Large intestine (tissue), 3 donors: ENCODE measurements around the gene NQO2. TPM values are rescaled to one million over a fixed set of nuclear protein-coding genes. Genes with fewer than 3 reads are reported as not detected.

Experiments used
- DNase-seq, 2 donors: peaks; one replicate each; pipeline versions ENCODE4 v3.0.0 to v3.0.0-alpha.2; 2013
- H3K27ac ChIP-seq: one replicate; pipeline ENCODE4 v1.5.1; 2013; ENCODE audit warnings: low read length
- H3K27me3 ChIP-seq: 2 replicates; pipeline ENCODE4 v1.6.1; 2013; ENCODE audit warnings: low read length; ENCODE audit not compliant: control insufficient read depth, insufficient read depth
- H3K36me3 ChIP-seq: 2 replicates; pipeline ENCODE4 v1.6.1; 2013; ENCODE audit warnings: low read length; ENCODE audit not compliant: control insufficient read depth, insufficient read depth
- H3K4me1 ChIP-seq: one replicate; pipeline ENCODE4 v1.6.1; 2013; ENCODE audit warnings: low read length; ENCODE audit not compliant: control insufficient read depth, insufficient read depth
- H3K4me3 ChIP-seq: one replicate; pipeline ENCODE4 v1.5.1; 2013; ENCODE audit warnings: low read length
- H3K9me3 ChIP-seq: one replicate; pipeline ENCODE4 v1.6.1; 2013; ENCODE audit warnings: mild to moderate bottlenecking, low read depth, low read length, moderate library complexity; ENCODE audit not compliant: control insufficient read depth
- WGBS: methylation state at CpG from one replicate; pipeline ENCODE4 v1.1.5; 2013; ENCODE audit warnings: low lambda C conversion rate; ENCODE audit not compliant: insufficient coverage; 5-methylcytosine and 5-hydroxymethylcytosine counted together
- polyA plus RNA-seq: library from polyadenylated mRNA; unstranded; fragments of 120-200 nt; gene quantifications from one replicate; pipeline ENCODE4 v1.2.1, GENCODE V29; 2013

The NQO2 gene
- polyA plus RNA-seq, 1 donor: 21.1 TPM

GRCh38 chr6:2958776-2959175 lies 40.9 kb upstream of the NQO2 start:
- Histone ChIP-seq H3K4me3 (no peak overlapping the region), H3K27ac (no peak overlapping the region), H3K36me3 (peaks cover 45% of the 10 kb centered on the region), H3K4me1 (peaks cover 46% of the 10 kb centered on the region), H3K9me3 (no peaks in the 10 kb centered on the region), H3K27me3 (no peaks in the 10 kb centered on the region)
- no peak for DNase-seq
- WGBS: 100% methylated on average over 1 of the region's 9 CpGs

- no CpG with 5 or more reads among the region's 12 CpGs for WGBS
- no peaks in the 10 kb centered on the region for H3K9me3 ChIP-seq
- H3K4me3 ChIP-seq: no peak overlapping the region
- H3K27ac ChIP-seq: peak overlapping the region; percentile 8
- H3K4me1 ChIP-seq: peaks cover 46% of the 10 kb centered on the region
- no peaks in the 10 kb centered on the region for H3K27me3 ChIP-seq
- no peak for DNase-seq
- peaks cover 37% of the 10 kb centered on the region for H3K36me3 ChIP-seq
Measured at GRCh38 chr6:2959909-2960719, 39.6 kb upstream of the NQO2 start.

- H3K27ac ChIP-seq: peak overlapping the region; percentile 63
- no peak for DNase-seq
- H3K4me3 ChIP-seq: no peak overlapping the region
- H3K27me3 ChIP-seq: no peaks in the 10 kb centered on the region
- H3K36me3 ChIP-seq: peaks cover 34% of the 10 kb centered on the region
- H3K4me1 ChIP-seq: peaks cover 46% of the 10 kb centered on the region
- H3K9me3 ChIP-seq: no peaks in the 10 kb centered on the region
- no CpG with 5 or more reads among the region's 4 CpGs for WGBS
Measured at GRCh38 chr6:2960935-2961334, 38.8 kb upstream of the NQO2 start.

DNA sequence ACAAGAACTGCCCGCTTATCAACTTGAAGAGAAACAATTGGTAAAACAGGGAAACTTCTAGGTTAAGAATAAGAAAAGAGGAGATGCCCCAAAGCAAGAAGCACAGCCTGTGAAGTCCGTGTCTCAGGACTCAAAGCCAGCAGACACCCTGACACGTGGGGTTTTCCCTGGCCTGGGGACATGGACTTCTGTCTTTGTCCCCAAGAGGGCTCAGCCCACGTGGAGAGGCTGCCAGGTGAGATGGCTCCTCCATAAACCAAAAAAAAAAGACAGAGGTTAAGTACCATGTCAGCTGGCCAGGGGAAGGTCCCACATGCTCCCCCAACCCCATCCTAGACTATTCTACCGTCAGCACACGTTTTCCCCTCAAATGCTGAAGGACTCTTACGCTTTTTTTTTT lies 38.2 kb upstream of the NQO2 start:
- Histone ChIP-seq H3K4me3 (peak overlapping the region; percentile 12), H3K36me3 (peaks cover 34% of the 10 kb centered on the region), H3K9me3 (no peaks in the 10 kb centered on the region), H3K27me3 (no peaks in the 10 kb centered on the region), H3K4me1 (peaks cover 46% of the 10 kb centered on the region), H3K27ac (peak overlapping the region; percentile 63)
- no CpG with 5 or more reads among the region's 7 CpGs for WGBS
- DNase-seq: peak in 1 of 2 donors; percentile 77

DNA sequence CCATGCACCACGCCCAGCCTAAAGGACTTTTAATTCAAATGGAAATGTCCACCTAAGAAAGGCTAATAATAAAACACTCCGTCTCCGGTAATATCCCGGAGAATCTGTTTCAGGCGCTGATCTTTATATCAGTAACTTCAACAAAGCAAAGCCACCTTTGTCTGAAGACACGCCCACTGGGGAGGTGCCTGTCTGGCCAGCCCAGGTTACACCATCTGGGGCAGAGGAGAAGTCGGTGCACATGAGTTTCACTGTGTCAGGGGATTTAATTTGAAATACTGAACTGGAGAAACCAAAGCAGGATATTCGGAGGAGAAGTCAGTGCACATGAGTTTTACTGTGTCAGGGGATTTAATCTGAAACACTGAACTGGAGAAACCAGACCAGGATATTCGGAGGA lies 37.7 kb upstream of the NQO2 start:
- no peaks in the 10 kb centered on the region for H3K27me3 ChIP-seq
- peaks cover 46% of the 10 kb centered on the region for H3K4me1 ChIP-seq
- peaks cover 31% of the 10 kb centered on the region for H3K36me3 ChIP-seq
- H3K27ac ChIP-seq: peak overlapping the region; percentile 63
- H3K4me3 ChIP-seq: peak overlapping the region; percentile 12
- no CpG with 5 or more reads among the region's 9 CpGs for WGBS
- H3K9me3 ChIP-seq: no peaks in the 10 kb centered on the region
- peak; percentile 80 to 91 for DNase-seq

DNA sequence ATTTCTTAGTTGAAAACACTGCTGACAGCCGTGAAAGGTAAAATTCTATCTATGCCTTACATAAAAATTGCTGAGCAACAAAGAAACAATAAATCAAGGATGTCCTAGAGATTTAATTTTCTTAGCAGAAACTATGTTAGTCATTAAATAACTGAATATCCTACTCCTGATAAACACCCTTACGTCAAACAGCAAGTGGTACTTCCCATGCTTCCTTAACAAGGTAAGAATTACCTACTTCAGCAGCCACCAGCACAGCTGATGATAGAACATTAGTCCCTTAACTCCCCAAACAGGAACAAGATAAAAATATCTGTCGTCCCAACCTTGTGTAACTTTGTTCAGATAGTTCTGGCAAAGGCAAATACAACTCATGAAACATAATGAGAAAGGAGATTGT lies 37.1 kb upstream of the NQO2 start:
- Histone ChIP-seq H3K4me1 (peaks cover 41% of the 10 kb centered on the region), H3K4me3 (no peak overlapping the region), H3K27me3 (no peaks in the 10 kb centered on the region), H3K36me3 (peaks cover 27% of the 10 kb centered on the region), H3K27ac (peak overlapping the region; percentile 63), H3K9me3 (no peaks in the 10 kb centered on the region)
- peak in 1 of 2 donors; percentile 72 for DNase-seq
- 25% methylated on average over 2 of the region's 3 CpGs for WGBS

DNA sequence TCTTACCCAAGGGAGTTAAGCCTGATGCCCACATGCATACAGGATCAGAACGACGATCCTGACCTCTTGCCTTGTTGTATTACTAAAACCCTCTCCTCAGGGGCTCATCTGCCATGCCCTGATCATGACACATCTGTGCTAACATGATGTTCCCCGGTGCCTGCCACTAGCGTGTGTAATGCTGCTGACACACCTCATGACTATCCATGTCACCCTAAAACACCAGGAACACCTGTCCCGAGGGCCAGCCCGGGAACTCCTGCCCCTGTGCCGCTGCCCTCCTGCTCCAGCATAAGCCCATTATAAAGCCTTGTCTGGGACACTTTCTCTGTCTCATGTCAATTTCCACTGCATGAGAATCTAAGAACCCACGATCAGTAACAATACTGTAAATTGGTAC lies 35.9 kb upstream of the NQO2 start:
- no peak for DNase-seq
- H3K27me3 ChIP-seq: no peaks in the 10 kb centered on the region
- no peak overlapping the region for H3K4me3 ChIP-seq
- no peak overlapping the region for H3K27ac ChIP-seq
- H3K4me1 ChIP-seq: peaks cover 32% of the 10 kb centered on the region
- WGBS: 100% methylated on average over 1 of the region's 8 CpGs
- no peaks in the 10 kb centered on the region for H3K9me3 ChIP-seq
- H3K36me3 ChIP-seq: peaks cover 20% of the 10 kb centered on the region

DNA sequence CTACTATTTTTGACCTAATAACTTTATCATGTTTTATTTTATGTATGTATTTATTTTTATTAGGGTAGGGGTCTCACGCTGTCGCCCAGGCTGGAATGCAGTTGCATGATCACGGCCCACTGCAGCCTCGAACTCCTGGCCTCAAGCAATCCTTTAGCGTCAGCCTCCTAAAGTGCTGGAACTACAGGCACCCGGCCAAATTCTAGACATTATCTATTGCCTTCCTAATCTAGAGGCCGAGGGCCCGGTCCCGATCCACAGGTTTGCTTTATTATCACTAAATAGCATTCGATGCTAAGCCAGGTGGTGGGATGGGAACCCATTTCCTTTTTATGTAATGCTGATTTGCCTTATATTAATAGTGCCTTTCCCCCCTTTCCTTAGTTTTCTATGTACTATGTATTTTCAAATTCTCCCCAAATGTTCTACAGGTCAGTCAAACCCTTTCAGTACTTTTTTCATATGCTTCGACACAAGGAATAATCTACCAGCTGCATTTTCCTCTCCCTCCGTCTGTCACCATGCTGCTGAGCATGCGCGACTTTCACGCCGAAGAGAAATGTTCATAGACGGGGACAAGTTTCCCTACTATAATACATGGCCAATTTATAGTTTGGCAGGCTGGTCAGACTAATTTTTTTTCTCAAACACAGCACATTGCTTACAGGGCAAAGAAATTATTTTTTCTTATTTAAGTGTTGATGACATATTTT lies 34.7 kb upstream of the NQO2 start:
- Histone ChIP-seq H3K4me1 (peaks cover 34% of the 10 kb centered on the region), H3K27ac (no peak overlapping the region), H3K27me3 (no peaks in the 10 kb centered on the region), H3K4me3 (no peak overlapping the region), H3K36me3 (peaks cover 16% of the 10 kb centered on the region), H3K9me3 (no peaks in the 10 kb centered on the region)
- 100% methylated on average over 1 of the region's 17 CpGs for WGBS
- DNase-seq: no peak

DNA sequence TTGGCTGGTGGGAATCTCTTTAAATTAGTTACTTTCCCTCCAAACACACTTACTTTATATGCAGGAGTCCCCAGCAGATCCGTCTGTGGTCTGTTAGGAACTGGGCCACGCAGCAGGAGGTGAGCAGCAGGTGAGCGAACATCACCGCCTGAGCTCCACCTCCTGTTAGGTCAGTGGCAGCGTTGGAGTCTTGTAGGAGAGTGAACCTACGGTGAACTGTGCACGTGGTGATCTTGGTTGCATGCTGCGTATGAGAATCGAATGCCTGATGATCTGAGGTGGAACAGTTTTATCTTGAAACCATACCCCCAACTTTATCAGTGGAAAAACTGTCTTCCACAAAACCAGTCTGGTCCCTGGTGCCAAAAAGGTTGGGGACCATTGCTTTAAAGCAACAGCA lies 33.3 kb upstream of the NQO2 start:
- H3K4me3 ChIP-seq: no peak overlapping the region
- no CpG with 5 or more reads among the region's 9 CpGs for WGBS
- H3K4me1 ChIP-seq: peaks cover 20% of the 10 kb centered on the region
- H3K9me3 ChIP-seq: no peaks in the 10 kb centered on the region
- H3K27me3 ChIP-seq: no peaks in the 10 kb centered on the region
- peak in 1 of 2 donors; percentile 61 for DNase-seq
- peaks cover 9% of the 10 kb centered on the region for H3K36me3 ChIP-seq
- peak overlapping the region; percentile 26 for H3K27ac ChIP-seq

- Histone ChIP-seq H3K27ac (no peak overlapping the region), H3K4me1 (peaks cover 7% of the 10 kb centered on the region), H3K9me3 (no peaks in the 10 kb centered on the region), H3K27me3 (no peaks in the 10 kb centered on the region), H3K36me3 (peaks cover 9% of the 10 kb centered on the region), H3K4me3 (no peak overlapping the region)
- 100% methylated on average over 1 of the region's 7 CpGs for WGBS
- no peak for DNase-seq
Measured at GRCh38 chr6:2967936-2968335, 31.8 kb upstream of the NQO2 start.
